OCI-LY3 (cell line): ENCODE data around the gene PLXNA3.

Experiments used
- H2AFZ ChIP-seq: fragments of 200-600, 300-600 bp; shearing (Covaris generic); 2 replicates; pipeline ENCODE4 v1.6.0; 2014; ENCODE audit warnings: antibody characterized with exemption, low read depth, low read length
- H3K27ac ChIP-seq: fragments of 200-600, 300-600 bp; sonication (generic); 2 replicates; pipeline ENCODE4 v1.5.1; 2014; ENCODE audit warnings: mild to moderate bottlenecking, low read length, moderate library complexity, mixed read lengths
- H3K27me3 ChIP-seq: fragments of 200-600, 300-600 bp; sonication (generic); 2 replicates; pipeline ENCODE4 v1.6.1; 2014; ENCODE audit warnings: low read depth, low read length, mixed read lengths
- H3K36me3 ChIP-seq: fragments of 200-600, 300-600 bp; sonication (generic); replicated peaks from 2 replicates; pipeline ENCODE3; 2014; ENCODE audit warnings: low read depth, low read length, mixed read lengths
- H3K4me1 ChIP-seq: fragments of 300-600, 200-600 bp; sonication (generic); 2 replicates; pipeline ENCODE4 v1.6.1; 2014; ENCODE audit warnings: low read length, mixed read lengths
- H3K4me2 ChIP-seq: fragments of 200-600, 300-600 bp; sonication (generic); 2 replicates; pipeline ENCODE4 v1.6.1; 2014; ENCODE audit warnings: low read length, mixed read lengths
- H3K4me3 ChIP-seq: fragments of 300-600, 200-600 bp; sonication (generic); 2 replicates; pipeline ENCODE4 v1.5.1; 2014; ENCODE audit warnings: antibody characterized with exemption, mild to moderate bottlenecking, low read length, moderate library complexity
- H3K79me2 ChIP-seq: fragments of 300-600, 200-600 bp; shearing (Covaris generic); 2 replicates; pipeline ENCODE4 v1.6.1; 2014; ENCODE audit warnings: mild to moderate bottlenecking, low read length, mixed read lengths
- H3K9ac ChIP-seq: fragments of 300-600, 200-600 bp; shearing (Covaris generic); 2 replicates; pipeline ENCODE4 v1.6.0; 2014; ENCODE audit warnings: mild to moderate bottlenecking, low read length, moderate library complexity
- H3K9me3 ChIP-seq: fragments of 200-600, 300-600 bp; shearing (Covaris generic); 2 replicates; pipeline ENCODE4 v1.6.1; 2014; ENCODE audit warnings: low read length, mixed read lengths; ENCODE audit not compliant: insufficient read depth
- H4K20me1 ChIP-seq: fragments of 200-600, 300-600 bp; sonication (generic); 2 replicates; pipeline ENCODE4 v1.6.1; 2016; ENCODE audit warnings: low read length, mixed read lengths; ENCODE audit not compliant: insufficient read depth
- CTCF ChIP-seq: fragments of 200-600, 300-600 bp; sonication (generic); IDR thresholded peaks from 2 replicates; pipeline ENCODE4 v1.5.1; 2014; ENCODE audit warnings: antibody characterized with exemption, low read length, low read depth
- EZH2phosphoT487 ChIP-seq: fragments of 200-600 bp; shearing (Covaris generic); IDR thresholded peaks from 2 replicates; pipeline ENCODE4 v1.6.1; 2018; ENCODE audit warnings: antibody characterized with exemption, mixed run types, low read depth

PLXNA3 gene

DNA sequence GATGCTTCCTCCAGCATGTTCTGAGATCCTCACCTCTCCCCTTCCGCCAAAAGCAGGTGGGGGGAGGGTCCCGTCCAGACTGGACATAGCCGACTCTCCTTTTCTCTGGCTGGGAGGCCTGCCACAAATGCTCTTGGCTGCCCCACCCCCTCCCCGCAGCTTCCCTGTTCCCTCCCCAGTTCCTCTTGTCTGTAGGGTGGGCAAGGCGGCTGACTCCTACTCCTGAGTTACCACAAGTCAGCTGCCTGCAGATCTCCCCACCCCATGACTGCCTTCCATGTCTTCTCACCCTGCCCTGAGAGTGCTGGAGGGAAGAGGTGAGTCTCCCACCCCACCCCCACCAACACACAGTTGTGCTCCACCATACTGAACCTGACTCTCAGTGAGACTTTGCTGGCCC, 26.7 kb upstream of the PLXNA3 start:
- Histone ChIP-seq H3K9me3 (no peaks in the 10 kb centered on the region), H3K79me2 (peaks cover 22% of the 10 kb centered on the region), H3K36me3 (peaks cover 6% of the 10 kb centered on the region), H4K20me1 (no peaks in the 10 kb centered on the region), H3K4me2 (no peak overlapping the region), H3K27me3 (no peaks in the 10 kb centered on the region), H3K4me1 (peaks cover 14% of the 10 kb centered on the region), H3K4me3 (no peak overlapping the region), H2AFZ (no peak overlapping the region), H3K27ac (no peak overlapping the region), H3K9ac (no peak overlapping the region)
- TF ChIP-seq EZH2phosphoT487 (no peak), CTCF (no peak)

DNA sequence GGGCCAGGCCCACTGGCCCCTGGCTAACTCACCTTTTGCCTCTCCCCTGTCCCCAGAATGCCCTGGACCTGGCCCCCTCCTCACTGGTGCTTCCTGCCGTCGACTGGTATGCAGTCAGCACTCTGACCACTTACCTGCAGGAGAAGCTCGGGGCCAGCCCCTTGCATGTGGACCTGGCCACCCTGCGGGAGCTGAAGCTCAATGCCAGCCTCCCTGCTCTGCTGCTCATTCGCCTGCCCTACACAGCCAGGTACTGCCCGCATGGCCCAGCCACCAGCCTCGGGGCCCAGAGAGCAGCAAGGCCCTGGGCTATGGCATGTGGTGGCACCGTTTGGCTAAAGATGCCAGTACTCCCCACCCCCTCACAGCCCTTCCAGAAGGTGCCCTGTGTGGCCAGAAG, 25.9 kb upstream of the PLXNA3 start:
- Histone ChIP-seq H3K9ac (no peak overlapping the region), H4K20me1 (no peaks in the 10 kb centered on the region), H3K9me3 (no peaks in the 10 kb centered on the region), H3K4me2 (no peak overlapping the region), H3K27ac (no peak overlapping the region), H2AFZ (no peak overlapping the region), H3K4me1 (peaks cover 16% of the 10 kb centered on the region), H3K79me2 (peaks cover 24% of the 10 kb centered on the region), H3K36me3 (peaks cover 6% of the 10 kb centered on the region), H3K27me3 (no peaks in the 10 kb centered on the region), H3K4me3 (no peak overlapping the region)
- no peak for TF ChIP-seq CTCF
- no peak for TF ChIP-seq EZH2phosphoT487

- peaks cover 17% of the 10 kb centered on the region for H3K4me1 ChIP-seq
- no peak overlapping the region for H2AFZ ChIP-seq
- H3K9ac ChIP-seq = no peak overlapping the region
- H3K4me2 ChIP-seq = no peak overlapping the region
- H4K20me1 ChIP-seq = no peaks in the 10 kb centered on the region
- H3K27me3 ChIP-seq = no peaks in the 10 kb centered on the region
- no peak overlapping the region for H3K4me3 ChIP-seq
- no peak overlapping the region for H3K27ac ChIP-seq
- no peaks in the 10 kb centered on the region for H3K9me3 ChIP-seq
- H3K36me3 ChIP-seq = peaks cover 6% of the 10 kb centered on the region
- no peak for TF ChIP-seq CTCF
- no peak for TF ChIP-seq EZH2phosphoT487
- H3K79me2 ChIP-seq = peaks cover 32% of the 10 kb centered on the region
Measured at GRCh38 chrX:154433605-154434004, 24.5 kb upstream of the PLXNA3 start.

- peaks cover 12% of the 10 kb centered on the region for H3K36me3 ChIP-seq
- TF ChIP-seq EZH2phosphoT487 = no peak
- no peak for TF ChIP-seq CTCF
Measured at GRCh38 chrX:154434394-154435168, 23.5 kb upstream of the PLXNA3 start.

More at GRCh38 chrX:154434394-154435168, 23.5 kb upstream of the PLXNA3 start:
- Histone ChIP-seq H3K9me3 (no peaks in the 10 kb centered on the region), H4K20me1 (no peaks in the 10 kb centered on the region), H3K4me1 (peaks cover 11% of the 10 kb centered on the region), H3K4me3 (no peak overlapping the region), H3K9ac (no peak overlapping the region), H3K27me3 (no peaks in the 10 kb centered on the region), H3K27ac (no peak overlapping the region), H3K79me2 (peaks cover 28% of the 10 kb centered on the region), H2AFZ (no peak overlapping the region), H3K4me2 (no peak overlapping the region)
